Spleen (tissue), 11 donors: Measurements from ENCODE around the gene CYP2A7. TPM values are rescaled to one million over a fixed set of nuclear protein-coding genes. Genes with fewer than 3 reads are reported as not detected.
"Not testable (repeated sequence)": the region's sequence is repeated elsewhere in the genome, so short reads cannot be mapped to it uniquely, and the experiment has no call there.

ENCODE experiments used
- DNase-seq: peaks from one replicate; pipeline ENCODE4 v3.0.0-alpha.2; 2020
- H3K27ac ChIP-seq, 8 donors: fragments of 200-600 bp; sonication (generic) in 7 of 8; 1 replicate in 4 of 8; 2 replicates in 4 of 8; pipeline versions ENCODE4 v1.5.0 to v1.8.0; 2016 to 2021; ENCODE audit warnings: inconsistent platforms in 4 of 8, mild to moderate bottlenecking in 4 of 8, moderate library complexity in 1 of 8
- H3K27me3 ChIP-seq, 7 donors: fragments of 200-600 bp; sonication (generic) in 6 of 7; replicated peaks in 1 of 7; 1 replicate in 4 of 7; 2 replicates in 3 of 7; pipeline versions ENCODE4 v1.5.0 to v1.8.0; 2016 to 2021; ENCODE audit warnings: inconsistent platforms in 3 of 7, mild to moderate bottlenecking in 1 of 7
- H3K36me3 ChIP-seq, 6 donors: fragments of 200-600 bp; sonication (generic) in 5 of 6; 1 replicate in 4 of 6; 2 replicates in 2 of 6; pipeline versions ENCODE4 v1.5.0 to v1.8.0; 2016 to 2021; ENCODE audit warnings: inconsistent platforms in 2 of 6
- H3K4me1 ChIP-seq, 6 donors: fragments of 200-600 bp; sonication (generic) in 5 of 6; 1 replicate in 3 of 6; 2 replicates in 3 of 6; pipeline versions ENCODE4 v1.5.0 to v1.8.0; 2016 to 2021; ENCODE audit warnings: inconsistent platforms in 3 of 6
- H3K4me3 ChIP-seq, 8 donors: fragments of 200-600 bp; sonication (generic) in 7 of 8; 1 replicate in 4 of 8; 2 replicates in 4 of 8; pipeline versions ENCODE4 v1.5.0 to v1.8.0; 2016 to 2021; ENCODE audit warnings: inconsistent platforms in 4 of 8, mild to moderate bottlenecking in 4 of 8, moderate library complexity in 2 of 8
- H3K9me3 ChIP-seq, 8 donors: fragments of 200-600 bp; sonication (generic) in 7 of 8; 1 replicate in 4 of 8; 2 replicates in 4 of 8; pipeline versions ENCODE4 v1.5.0 to v1.8.0; 2016 to 2021; ENCODE audit warnings: inconsistent platforms in 4 of 8
- POLR2A ChIP-seq, 3 donors: fragments of 450-650 bp; IDR thresholded peaks; one replicate each; pipeline ENCODE4 v1.5.1; 2017; ENCODE audit warnings: antibody characterized with exemption in 3 of 3, mild to moderate bottlenecking in 1 of 3
- POLR2AphosphoS5 ChIP-seq, 3 donors: sonication (generic); formaldehyde crosslinking; IDR thresholded peaks; one replicate each; pipeline ENCODE4 v1.5.1; 2017; ENCODE audit warnings: antibody characterized with exemption in 3 of 3
- WGBS, 5 donors: extraction: QIAGEN DNeasy Blood & Tissue Kit in 3 of 5; methylation state at CpG; one replicate each; pipeline versions ENCODE4 v1.1.5 to v1.1.7; 2013 to 2018; 5-methylcytosine and 5-hydroxymethylcytosine counted together
- intact Hi-C: fragments of 100-400 bp; cut with DNase I; formaldehyde crosslinking; loops from one replicate; pipeline ENCODE4 v1.15.0; 2023; ENCODE audit warnings: low total_unique reads
- polyA plus RNA-seq, 3 donors: library from polyadenylated mRNA; stranded (reverse); fragments of 200-250 nt; gene quantifications; one replicate each; pipeline ENCODE4 v1.2.1, GENCODE V29; 2013
- total RNA-seq, 7 donors: library from RNA; depleted of rRNA in 3 of 7; stranded (reverse); fragments of >200 nt in 3 of 7; fragmentation: NEBNext Ultra II Directional in 4 of 7; extraction: Animal tissue kit (Norgen Biotek cat#: 25700) in 4 of 7; gene quantifications; one replicate each; pipeline versions ENCODE4 v1.1.0 to v1.2.1, GENCODE V29; 2016 to 2021
- TF ChIP-seq, protein P1 (sequence below), 11 experiments: fragments of 200-600 bp in 7 of 11; fragments of 450-650 bp in 4 of 11; sonication (generic) in 4 of 11; IDR thresholded peaks in 8 of 11; conservative IDR thresholded peaks in 3 of 11; 1 replicate in 7 of 11; 2 replicates in 4 of 11; pipeline versions ENCODE4 v1.4.0 to v1.8.0; 2016 to 2021; ENCODE audit warnings: antibody characterized with exemption in 11 of 11, inconsistent platforms in 4 of 11, mild to moderate bottlenecking in 1 of 11
- donor health status: healthy with polysubstance abuse.
- donor health status: DM: no; HTN: no; CAD: no; lungs with moderate emphysema.
- donor health status: DM: no; HTN: no; CAD: no.
- donor health status: Bipolar disorder and iron deficiency.
- donor health status: healthy.
- donor health status: DM: no; HTN: no; CAD: no.
- donor health status: DM: yes; HTN: yes; CAD: no.

Gene CYP2A7
- total and polyA plus RNA-seq, 10 donors: not detected

DNA sequence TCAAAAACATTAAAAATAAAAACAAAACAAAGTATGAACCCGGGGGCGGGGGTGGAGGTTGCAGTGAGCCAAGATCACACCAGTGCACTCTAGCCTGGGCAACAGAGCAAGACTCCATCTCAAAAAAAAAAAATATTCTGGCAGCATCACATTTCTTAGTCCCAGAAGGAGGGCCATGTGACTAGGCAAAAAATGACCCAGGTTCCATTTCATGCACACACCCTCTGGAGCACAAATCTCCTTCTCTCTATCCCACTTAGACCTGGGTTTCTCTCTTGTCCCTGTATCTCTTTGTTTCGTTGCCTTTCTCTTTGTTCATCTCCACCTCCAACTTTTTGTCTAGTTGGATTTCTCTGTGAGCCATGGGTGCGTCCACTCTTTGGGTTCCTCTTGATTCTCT is 6.2 kb upstream of the CYP2A7 start:
- Histone ChIP-seq H3K4me1 (no peaks in the 10 kb centered on the region), H3K36me3 (no peaks in the 10 kb centered on the region), H3K27ac (no peak overlapping the region), H3K27me3 (peaks cover 0 to 5% (median 0%) of the 10 kb centered on the region in 7 donors), H3K4me3 (no peak overlapping the region), H3K9me3 (no peaks in the 10 kb centered on the region)
- no peak for DNase-seq
- 82 to 90% (median 84%) methylated on average over 4 of the region's 4 CpGs for WGBS, 5 donors
- no peak for TF ChIP-seq POLR2A (IDR thresholded peaks at IDR 0.05)
- TF ChIP-seq, protein P1, sequence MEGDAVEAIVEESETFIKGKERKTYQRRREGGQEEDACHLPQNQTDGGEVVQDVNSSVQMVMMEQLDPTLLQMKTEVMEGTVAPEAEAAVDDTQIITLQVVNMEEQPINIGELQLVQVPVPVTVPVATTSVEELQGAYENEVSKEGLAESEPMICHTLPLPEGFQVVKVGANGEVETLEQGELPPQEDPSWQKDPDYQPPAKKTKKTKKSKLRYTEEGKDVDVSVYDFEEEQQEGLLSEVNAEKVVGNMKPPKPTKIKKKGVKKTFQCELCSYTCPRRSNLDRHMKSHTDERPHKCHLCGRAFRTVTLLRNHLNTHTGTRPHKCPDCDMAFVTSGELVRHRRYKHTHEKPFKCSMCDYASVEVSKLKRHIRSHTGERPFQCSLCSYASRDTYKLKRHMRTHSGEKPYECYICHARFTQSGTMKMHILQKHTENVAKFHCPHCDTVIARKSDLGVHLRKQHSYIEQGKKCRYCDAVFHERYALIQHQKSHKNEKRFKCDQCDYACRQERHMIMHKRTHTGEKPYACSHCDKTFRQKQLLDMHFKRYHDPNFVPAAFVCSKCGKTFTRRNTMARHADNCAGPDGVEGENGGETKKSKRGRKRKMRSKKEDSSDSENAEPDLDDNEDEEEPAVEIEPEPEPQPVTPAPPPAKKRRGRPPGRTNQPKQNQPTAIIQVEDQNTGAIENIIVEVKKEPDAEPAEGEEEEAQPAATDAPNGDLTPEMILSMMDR (IDR thresholded peaks at IDR 0.05 in 8 of 11, conservative IDR thresholded peaks at IDR 0.05 in 3 of 11): no peak
- TF ChIP-seq POLR2AphosphoS5 (IDR thresholded peaks at IDR 0.05): no peak
- intact Hi-C loops: no loop called here

DNA sequence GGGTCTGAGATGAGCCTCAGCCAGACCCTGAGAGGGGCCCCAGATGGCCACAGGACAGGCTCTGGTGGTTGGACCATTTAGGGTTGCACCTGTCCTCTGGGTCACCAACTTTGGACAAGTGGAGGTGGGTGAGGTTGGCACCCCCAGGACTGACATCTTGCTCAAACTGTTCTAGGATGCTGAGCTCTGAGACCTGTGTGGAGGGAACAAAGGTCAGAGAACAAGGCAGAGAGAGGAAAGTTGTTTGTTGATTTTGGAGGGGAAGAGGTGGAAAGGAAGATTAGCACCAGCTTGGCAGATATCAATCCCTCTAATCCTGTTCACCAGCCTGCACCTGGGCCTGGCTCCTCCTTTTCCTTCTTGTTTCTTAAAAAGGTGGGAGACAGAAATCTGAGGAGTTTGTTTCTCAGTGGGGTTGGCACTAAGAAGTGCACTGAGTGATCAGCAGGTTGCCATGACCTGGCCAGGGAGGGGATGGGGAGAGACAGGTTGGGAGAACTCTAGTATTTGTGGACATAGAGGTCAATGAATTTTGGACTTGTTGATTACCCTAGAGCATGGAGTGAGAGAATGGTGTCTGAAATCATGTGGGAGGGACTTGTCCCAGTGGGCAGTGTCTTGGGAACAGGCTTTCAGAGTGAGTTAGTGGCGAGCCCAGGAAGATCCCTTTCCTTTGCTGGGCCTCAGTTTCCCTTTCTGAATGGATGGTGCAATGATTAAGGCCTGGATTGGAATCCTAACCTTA is 2.3 kb upstream of the CYP2A7 start:
- WGBS, 5 donors: no CpG with 5 or more reads among the region's 1 CpG
- DNase-seq, H3K4me3 ChIP-seq: not testable (repeated sequence)

DNA sequence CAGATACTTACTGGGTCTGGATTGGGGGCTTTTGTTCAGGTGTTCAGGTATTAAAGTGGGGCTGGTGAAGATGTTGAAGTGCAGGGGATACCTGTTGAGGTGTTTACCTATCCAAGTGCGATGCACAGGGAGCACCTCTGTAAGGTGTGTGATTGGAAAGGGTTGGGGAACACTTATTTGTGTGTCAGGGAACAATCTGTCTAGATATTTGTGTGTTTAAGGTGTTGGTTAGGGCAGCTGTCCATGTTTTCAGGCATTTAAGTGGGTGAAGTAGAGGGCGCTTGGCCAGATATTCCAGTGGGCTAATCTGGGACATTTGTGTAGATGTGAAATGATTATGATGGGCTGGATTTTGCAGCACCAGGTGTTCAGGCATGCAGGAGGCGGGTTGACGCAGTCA is 2.7 kb downstream of the CYP2A7 start:
- H3K9me3 ChIP-seq, H3K36me3 ChIP-seq, H3K27ac ChIP-seq, intact Hi-C loops, DNase-seq, H3K4me1 ChIP-seq, H3K4me3 ChIP-seq: not testable (repeated sequence)
- peaks cover 0 to 25% (median 0%) of the 10 kb centered on the region in 7 donors for H3K27me3 ChIP-seq
- WGBS, 5 donors: 65 to 94% (median 85%) methylated on average over 4 of the region's 4 CpGs

More for the DNA sequence above, 2.3 kb upstream of the CYP2A7 start:
- H3K27me3 ChIP-seq: peaks cover 0 to 12% (median 0%) of the 10 kb centered on the region in 7 donors
- H3K27ac ChIP-seq, H3K4me1 ChIP-seq, H3K36me3 ChIP-seq, H3K9me3 ChIP-seq, intact Hi-C loops: not testable (repeated sequence)

DNA sequence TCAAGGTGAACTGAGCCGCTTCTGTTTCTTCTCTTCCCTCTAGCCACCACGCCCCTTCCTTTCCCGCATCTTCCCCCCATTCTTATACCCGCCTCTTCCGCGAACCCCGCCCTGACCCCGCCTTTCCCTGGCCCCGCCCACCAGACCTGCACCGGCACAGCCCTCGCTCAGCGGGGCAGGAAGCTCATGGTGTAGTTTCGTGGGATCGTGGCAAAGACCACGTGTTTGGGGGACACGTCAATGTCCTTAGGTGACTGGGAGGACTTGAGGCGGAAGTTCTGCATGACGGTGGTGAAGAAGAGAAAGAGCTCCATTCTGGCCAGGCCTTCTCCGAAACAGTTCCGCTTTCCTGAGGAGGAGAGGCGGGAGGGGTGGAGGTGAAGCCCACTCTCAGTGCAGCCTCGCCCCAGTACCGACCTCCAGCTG is 6.5 kb downstream of the CYP2A7 start:
- intact Hi-C loops, H3K9me3 ChIP-seq, H3K4me1 ChIP-seq, H3K36me3 ChIP-seq: not testable (repeated sequence)
- WGBS, 5 donors: 1 to 7% (median 5%) methylated on average over 17 to 22 of the region's 23 CpGs
- peak overlapping the region in 3 of 8 donors; percentile 64 to 66 (median 66) for H3K27ac ChIP-seq
- peak overlapping the region in 3 of 8 donors; percentile 19 to 60 (median 19) for H3K4me3 ChIP-seq
- H3K27me3 ChIP-seq: peaks cover 0 to 27% (median 0%) of the 10 kb centered on the region in 7 donors
- TF ChIP-seq POLR2AphosphoS5 (IDR thresholded peaks at IDR 0.05): peak in 2 of 3 donors; percentile 55 to 73
- peak; percentile 96 for DNase-seq

DNA sequence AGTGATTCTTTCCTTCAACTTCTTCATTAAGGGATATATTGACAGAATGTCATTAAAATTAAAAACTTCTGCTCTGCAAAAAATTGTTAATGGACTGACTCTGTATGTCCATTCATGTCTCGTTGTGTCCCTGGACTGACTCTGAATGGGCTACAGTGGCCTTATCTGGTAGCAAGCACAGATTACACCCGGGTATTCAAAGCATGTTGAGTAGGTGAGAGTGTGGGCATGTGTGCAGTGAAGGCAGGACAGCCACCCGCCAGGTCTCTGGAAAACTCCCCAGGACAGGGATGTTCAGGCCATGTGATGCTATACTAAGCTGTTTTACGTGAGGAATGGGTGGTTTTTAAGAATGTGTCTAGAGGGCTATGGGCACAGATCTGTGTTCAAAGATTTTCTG is 7.2 kb downstream of the CYP2A7 start:
- intact Hi-C loops, DNase-seq, H3K9me3 ChIP-seq, H3K36me3 ChIP-seq, H3K4me1 ChIP-seq: not testable (repeated sequence)
- Histone ChIP-seq H3K27ac (peak overlapping the region in 3 of 8 donors; percentile 64 to 66 (median 66)), H3K27me3 (peaks cover 0 to 21% (median 0%) of the 10 kb centered on the region in 7 donors), H3K4me3 (peak overlapping the region in 2 of 8 donors; percentile 19 to 60)
- 71 to 91% (median 78%) methylated on average over 1 to 2 of the region's 4 CpGs for WGBS, 5 donors

DNA sequence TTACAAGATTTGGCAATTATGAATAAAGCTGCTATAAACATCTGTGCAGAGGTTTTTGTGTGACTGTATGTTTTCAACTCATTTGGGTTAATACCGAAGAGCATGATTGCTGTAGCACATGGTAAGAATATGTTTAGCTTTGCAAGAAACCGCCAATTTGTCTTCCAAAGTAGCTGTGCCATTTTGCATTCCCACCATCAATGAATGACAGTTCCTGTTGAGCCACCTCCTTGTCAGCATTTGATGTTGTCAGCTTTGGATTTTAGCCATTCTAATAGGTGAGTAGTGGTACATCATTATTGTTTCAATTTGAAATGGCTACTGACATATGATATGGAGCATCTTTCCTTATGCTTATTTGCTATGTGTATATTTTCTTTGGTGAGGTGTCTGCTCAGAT is 8.2 kb downstream of the CYP2A7 start:
- DNase-seq, H3K4me3 ChIP-seq, H3K9me3 ChIP-seq, H3K36me3 ChIP-seq, H3K4me1 ChIP-seq, intact Hi-C loops, H3K27ac ChIP-seq: not testable (repeated sequence)
- WGBS, 5 donors: 79 to 98% (median 91%) methylated on average over 2 of the region's 2 CpGs
- peaks cover 0 to 18% (median 0%) of the 10 kb centered on the region in 7 donors for H3K27me3 ChIP-seq
